ENCODE measurements around the gene NCMAP.
"Not testable (repeated sequence)": the region's sequence is repeated elsewhere in the genome, so short reads cannot be mapped to it uniquely, and the experiment has no call there.

The NCMAP gene, protein sequence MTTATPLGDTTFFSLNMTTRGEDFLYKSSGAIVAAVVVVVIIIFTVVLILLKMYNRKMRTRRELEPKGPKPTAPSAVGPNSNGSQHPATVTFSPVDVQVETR

GRCh38 chr1:24555591-24556413, at the start of gene NCMAP:
Gene NCMAP, plus strand, starts transcription at chr1:24556087. Its CDS starts 39,344 bp downstream, at chr1:24595431.
- DNase-seq (ENCODE audit: low spot score), result no peak

DNA sequence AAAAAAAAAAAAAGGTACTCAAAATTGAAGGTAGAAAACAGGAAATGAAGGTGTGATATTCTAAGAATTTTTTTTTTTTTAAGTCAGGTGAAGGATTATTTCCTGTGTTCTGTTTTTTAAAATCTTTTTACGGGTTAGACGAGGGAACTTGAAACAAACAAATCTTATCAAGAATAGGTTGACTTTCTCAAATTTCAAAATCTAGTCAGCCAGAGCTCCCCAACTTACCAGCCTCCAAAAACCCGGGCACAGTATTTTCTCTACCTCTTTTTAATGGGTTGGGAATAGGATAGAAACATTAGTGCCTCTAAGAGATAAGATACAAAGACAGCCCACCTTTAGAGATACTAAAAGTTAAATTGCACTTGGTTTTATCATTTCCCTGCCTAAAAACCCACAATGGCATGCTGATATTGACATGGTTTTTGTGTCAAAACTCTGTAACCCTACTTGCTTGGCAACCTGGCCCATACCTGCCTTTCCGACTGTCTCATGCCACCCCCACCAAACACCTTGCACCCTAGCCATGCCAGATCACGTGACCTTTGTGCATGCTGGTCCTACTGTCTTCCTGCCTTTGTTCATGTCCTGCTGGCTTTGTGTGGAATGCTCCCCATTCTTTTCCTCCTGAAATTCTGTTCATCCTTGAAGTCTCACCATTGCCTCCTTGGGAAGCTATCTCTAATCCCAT, 49.1 kb upstream of the NCMAP start:
- DNase-seq (ENCODE audit: low spot score), result peak; percentile 47

GRCh38 chr1:24507405-24507804, 48.5 kb upstream of the NCMAP start:
- DNase-seq (ENCODE audit: low spot score), result no peak

DNA sequence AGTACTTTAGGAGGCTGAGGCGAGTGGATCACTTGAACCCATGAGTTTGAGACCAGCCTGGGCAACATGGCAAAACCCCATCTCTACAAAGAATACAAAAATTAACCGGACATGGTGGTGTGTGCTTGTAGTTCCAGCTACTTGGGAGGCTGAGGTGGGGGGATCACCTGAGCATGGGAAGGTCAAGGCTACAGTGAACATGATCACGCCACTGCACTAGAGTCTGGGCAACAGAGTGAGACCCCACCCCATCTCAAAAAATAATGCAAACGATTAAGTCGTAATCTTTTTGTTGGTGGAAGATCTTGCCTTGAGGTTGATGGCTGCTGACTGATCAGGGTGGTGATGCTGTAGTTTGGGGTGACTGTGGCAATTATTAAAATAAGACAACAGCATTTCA, 47.0 kb upstream of the NCMAP start:
- DNase-seq (ENCODE audit: low spot score), result no peak

GRCh38 chr1:24513706-24514105, 42.2 kb upstream of the NCMAP start:
- peak; percentile 80 for DNase-seq (ENCODE audit: low spot score)

DNA sequence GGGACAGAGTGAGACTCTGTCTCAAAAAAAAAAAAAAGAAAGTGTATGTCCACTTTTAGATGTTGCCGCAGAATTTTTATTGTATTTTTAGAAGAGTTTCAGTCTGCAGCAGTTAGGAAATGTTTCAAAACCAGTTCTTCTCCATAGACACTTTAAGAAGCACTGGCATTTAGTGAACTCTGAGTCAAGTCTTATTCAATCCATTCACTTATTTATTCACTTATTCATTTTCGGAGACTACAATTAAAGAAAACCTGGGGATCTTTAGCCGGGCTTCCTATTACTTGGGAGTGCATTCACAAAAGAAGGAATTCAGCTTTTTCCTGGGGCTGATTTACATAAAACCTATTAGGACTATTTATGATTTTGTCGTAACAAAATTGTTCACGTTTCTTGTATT, 40.9 kb upstream of the NCMAP start:
- DNase-seq (ENCODE audit: low spot score), result peak; percentile 26

DNA sequence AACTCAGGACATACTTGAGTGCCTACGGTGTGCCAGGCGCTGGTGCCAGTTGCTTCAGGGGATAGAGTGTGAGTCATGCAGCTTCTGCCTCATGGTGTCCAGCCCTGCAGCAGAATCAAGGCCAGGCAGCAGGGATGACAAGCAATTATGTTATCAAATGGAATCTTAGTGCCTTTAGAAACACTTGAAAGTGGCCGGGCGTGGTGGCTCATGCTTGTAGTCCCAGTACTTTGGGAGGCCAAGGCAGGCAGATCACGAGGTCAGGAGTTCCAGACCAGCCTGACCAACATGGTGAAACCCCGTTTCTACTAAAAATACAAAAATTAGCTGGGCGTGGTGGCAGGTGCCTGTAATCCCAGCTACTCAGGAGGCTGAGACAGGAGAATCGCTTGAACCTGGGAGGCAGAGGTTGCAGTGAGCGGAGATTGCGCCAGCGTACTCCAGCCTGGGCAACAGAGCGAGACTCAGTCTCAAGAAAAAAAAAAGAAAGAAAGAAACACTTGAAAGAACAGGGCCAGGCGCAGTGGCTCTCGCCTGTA, 40.1 kb upstream of the NCMAP start:
- peak; percentile 71 for DNase-seq (ENCODE audit: low spot score)

- DNase-seq (ENCODE audit: low spot score), result peak; percentile 51
Observed at GRCh38 chr1:24516506-24516905, 39.4 kb upstream of the NCMAP start.

GRCh38 chr1:24517898-24518297, 38.0 kb upstream of the NCMAP start:
- DNase-seq (ENCODE audit: low spot score), result no peak

DNA sequence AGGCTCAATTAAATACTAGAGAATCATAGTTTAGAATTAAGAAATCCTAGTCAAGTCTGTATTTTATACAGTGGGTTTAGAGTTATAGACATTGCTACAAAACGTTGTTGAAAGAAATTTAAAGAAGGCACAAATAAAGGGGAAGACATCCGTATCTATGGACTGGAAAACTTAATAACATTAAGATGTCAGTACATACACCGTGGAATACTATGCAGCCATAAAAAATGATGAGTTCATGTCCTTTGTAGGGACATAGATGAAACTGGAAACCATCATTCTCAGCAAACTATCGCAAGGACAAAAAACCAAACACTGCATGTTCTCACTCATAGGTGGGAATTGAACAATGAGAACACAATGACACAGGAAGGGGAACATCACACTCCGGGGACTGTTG, 35.6 kb upstream of the NCMAP start:
- DNase-seq (ENCODE audit: low spot score), result not testable (repeated sequence)

DNA sequence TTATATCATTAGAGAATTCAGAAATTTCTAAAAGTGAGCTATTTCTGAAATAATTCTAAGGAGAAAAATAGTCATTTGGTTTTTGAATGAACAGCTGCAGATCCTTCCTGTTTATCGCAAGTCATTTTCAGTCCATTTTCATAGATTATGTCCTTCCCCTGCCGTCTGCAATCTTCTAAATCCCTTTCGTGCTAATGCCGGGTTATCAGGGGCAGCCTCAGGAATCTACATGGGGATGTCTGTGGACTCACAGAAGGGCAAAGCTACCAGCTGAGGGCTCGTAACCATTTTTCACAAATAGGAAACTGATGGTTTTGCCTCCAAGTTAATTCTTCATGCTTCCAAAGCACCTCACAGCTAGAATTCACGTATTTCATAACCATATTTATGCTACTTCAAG, 30.3 kb upstream of the NCMAP start:
- no peak for DNase-seq (ENCODE audit: low spot score)

DNA sequence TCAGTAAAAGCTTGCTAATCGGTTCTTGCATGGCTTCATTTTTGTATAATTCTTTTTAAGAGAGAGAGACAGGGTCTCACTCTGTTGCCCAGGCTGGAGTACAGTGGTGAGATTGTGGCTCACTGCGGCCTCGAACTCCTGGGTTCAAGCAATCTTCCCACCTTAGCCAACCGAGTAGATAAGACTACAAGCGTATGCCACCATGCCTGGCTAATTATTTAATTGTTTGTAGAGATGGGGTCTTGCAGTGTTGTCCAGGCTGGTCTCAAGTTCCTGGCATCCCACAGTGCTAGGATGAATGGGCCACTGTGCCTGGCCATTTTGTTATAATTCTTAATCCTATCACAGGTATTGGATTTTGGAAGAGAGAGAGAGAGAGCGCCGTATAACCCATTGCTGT, 29.8 kb upstream of the NCMAP start:
- DNase-seq (ENCODE audit: low spot score), result no peak

GRCh38 chr1:24526940-24527542, 28.8 kb upstream of the NCMAP start:
- DNase-seq (ENCODE audit: low spot score), result peak; percentile 23

DNA sequence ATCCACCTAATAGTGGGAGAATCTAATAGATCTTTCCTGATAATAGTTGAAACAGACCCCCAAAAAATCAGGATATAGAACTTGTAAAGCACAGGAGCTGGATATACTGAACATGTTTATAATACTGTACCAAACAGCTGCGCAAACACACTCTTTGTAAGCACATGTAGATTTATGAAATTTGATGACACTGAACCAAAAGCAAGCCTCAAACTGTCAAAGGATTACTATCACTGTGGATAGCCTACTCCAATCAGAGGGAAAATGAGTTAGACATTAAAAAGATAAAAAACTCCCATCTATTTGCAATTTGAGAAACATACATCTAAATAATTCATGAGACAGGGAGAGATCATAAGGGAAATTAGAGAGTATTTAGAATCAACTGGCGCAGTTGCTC, 27.1 kb upstream of the NCMAP start:
- no peak for DNase-seq (ENCODE audit: low spot score)

DNA sequence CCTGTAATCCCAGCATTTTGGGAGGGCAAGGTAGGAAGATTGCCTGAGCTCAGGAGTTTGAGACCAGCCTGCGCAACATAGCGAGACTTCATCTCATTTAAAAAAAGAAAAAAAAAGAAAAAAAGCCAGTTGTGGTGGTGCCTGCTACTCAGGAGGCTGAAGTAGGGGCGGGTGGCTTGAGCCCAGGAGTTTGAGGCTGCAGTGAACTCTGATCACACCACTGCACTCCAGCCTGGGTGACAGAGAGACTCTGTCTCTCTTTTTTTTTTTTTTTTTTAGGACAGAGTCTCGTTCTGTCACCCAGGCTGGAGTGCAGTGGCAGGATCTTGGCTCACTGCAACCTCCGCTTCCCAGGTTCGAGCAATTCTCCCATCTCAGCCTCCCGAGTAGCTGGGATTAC, 26.6 kb upstream of the NCMAP start:
- DNase-seq (ENCODE audit: low spot score), result not testable (repeated sequence)

GRCh38 chr1:24535021-24535424, 20.9 kb upstream of the NCMAP start:
- DNase-seq (ENCODE audit: low spot score), result no peak

DNA sequence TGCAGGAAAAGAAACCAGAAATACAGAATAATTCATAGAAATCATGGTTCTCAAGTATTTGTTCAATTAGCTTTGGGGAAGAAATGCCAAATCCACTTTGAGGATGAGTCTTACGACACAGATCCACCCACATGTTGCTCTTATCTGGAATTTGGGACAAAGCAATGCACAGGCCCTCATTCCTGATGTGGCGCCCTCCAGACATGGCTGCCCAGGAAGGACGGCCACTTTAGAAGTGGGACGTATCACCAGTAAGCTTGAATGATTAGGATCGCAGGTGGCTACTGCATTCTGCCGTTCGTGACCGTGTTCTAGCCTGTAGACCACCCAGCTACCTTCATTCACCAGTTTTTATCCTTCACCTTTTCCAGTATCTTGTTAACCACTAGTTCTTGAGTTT, 20.1 kb upstream of the NCMAP start:
- no peak for DNase-seq (ENCODE audit: low spot score)

DNA sequence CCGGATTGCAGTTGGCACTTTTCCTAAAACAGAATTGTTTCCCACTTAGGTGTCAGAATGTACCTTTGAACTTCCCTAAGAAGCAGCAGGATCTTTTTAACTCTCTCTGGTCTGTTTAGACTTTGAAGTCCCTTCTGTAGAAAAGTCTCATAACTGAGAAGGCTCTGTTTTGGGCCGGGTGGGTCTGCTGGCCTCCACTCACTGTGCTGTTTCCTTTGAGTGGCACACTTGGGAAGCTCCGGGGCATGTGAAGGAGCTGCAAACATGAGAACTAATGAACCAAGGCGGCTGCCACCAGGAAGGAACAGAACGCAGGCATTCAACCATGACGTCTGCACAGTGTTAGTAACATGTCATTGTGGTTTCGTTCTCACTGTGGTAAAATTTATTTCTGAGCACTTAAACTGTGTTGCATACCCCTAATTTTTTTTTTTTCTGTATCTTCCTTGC, 19.5 kb upstream of the NCMAP start:
- DNase-seq (ENCODE audit: low spot score), result no peak

- DNase-seq (ENCODE audit: low spot score), result no peak
Observed at GRCh38 chr1:24540051-24540905, 15.6 kb upstream of the NCMAP start.

GRCh38 chr1:24540906-24541710, 14.8 kb upstream of the NCMAP start:
- no peak for DNase-seq (ENCODE audit: low spot score)
